Neural cell (in vitro differentiated cells): ENCODE results near the gene CMTM7. TPM values are rescaled to one million over a fixed set of nuclear protein-coding genes. Genes with fewer than 3 reads are reported as not detected.

ENCODE experiments used
- H2AFZ ChIP-seq: fragments of 200-600, 300-800 bp; sonication (generic), shearing (Covaris generic); 2 replicates; pipeline ENCODE4 v1.6.0; 2014; ENCODE audit warnings: low read depth, mild to moderate bottlenecking, antibody characterized with exemption, low read length, moderate library complexity
- H3F3A ChIP-seq: fragments of 200-600 bp; shearing (Covaris generic); 2 replicates; pipeline ENCODE4 v1.6.1; 2016; ENCODE audit warnings: mild to moderate bottlenecking, moderate library complexity, mixed read lengths, antibody characterized with exemption, low read length; ENCODE audit not compliant: insufficient read depth, poor library complexity, severe bottlenecking
- H3K27ac ChIP-seq: fragments of 200-600, 300-800 bp; sonication (generic), shearing (Covaris generic); 2 replicates; pipeline ENCODE4 v1.5.1; 2014; ENCODE audit warnings: mild to moderate bottlenecking, low read length, moderate library complexity
- H3K27me3 ChIP-seq: fragments of 300-800, 200-600 bp; sonication (generic), shearing (Covaris generic); 2 replicates; pipeline ENCODE4 v1.6.0; 2014; ENCODE audit warnings: mild to moderate bottlenecking, low read depth, low read length, moderate library complexity; ENCODE audit not compliant: insufficient read depth
- H3K36me3 ChIP-seq: fragments of 300-800, 200-600 bp; sonication (generic), shearing (Covaris generic); 2 replicates; pipeline ENCODE4 v1.5.1; 2014; ENCODE audit warnings: mild to moderate bottlenecking, antibody characterized with exemption, low read length, moderate library complexity; ENCODE audit not compliant: insufficient read depth
- H3K4me2 ChIP-seq: fragments of 300-800, 200-600 bp; sonication (generic), shearing (Covaris generic); 2 replicates; pipeline ENCODE4 v1.6.0; 2014; ENCODE audit warnings: mild to moderate bottlenecking, low read length
- H3K4me3 ChIP-seq: fragments of 300-800, 200-600 bp; sonication (generic), shearing (Covaris generic); 2 replicates; pipeline ENCODE4 v1.5.1; 2014; ENCODE audit warnings: mild to moderate bottlenecking, low read length, moderate library complexity
- H3K79me2 ChIP-seq: fragments of 200-600 bp; shearing (Covaris generic); replicated peaks from 2 replicates; pipeline ENCODE4 v1.6.0; 2014; ENCODE audit warnings: mild to moderate bottlenecking, low read length, moderate library complexity; ENCODE audit not compliant: insufficient read depth
- H3K9ac ChIP-seq: fragments of 300-800, 200-600 bp; sonication (generic), shearing (Covaris generic); 2 replicates; pipeline ENCODE4 v1.6.1; 2016; ENCODE audit warnings: mild to moderate bottlenecking, low read length, mixed read lengths
- H3K9me2 ChIP-seq: fragments of 200-600 bp; shearing (Covaris generic); 2 replicates; pipeline ENCODE4 v1.6.1; 2016; ENCODE audit warnings: mild to moderate bottlenecking, low read length, mixed read lengths; ENCODE audit not compliant: insufficient read depth
- H3K9me3 ChIP-seq: fragments of 200-600, 300-800 bp; sonication (generic), shearing (Covaris generic); 2 replicates; pipeline ENCODE4 v1.6.1; 2016; ENCODE audit warnings: mild to moderate bottlenecking, mixed run types, low read length, moderate library complexity, mixed read lengths
- H4K20me1 ChIP-seq: fragments of 200-600 bp; shearing (Covaris generic); 2 replicates; pipeline ENCODE4 v1.6.1; 2016; ENCODE audit warnings: mild to moderate bottlenecking, mixed run types; ENCODE audit not compliant: insufficient read depth
- EP300 ChIP-seq: fragments of 450-650 bp; conservative IDR thresholded peaks from 2 replicates; pipeline ENCODE4 v1.6.1; 2014; ENCODE audit warnings: antibody characterized with exemption, mild to moderate bottlenecking, moderate library complexity; ENCODE audit not compliant: poor library complexity, severe bottlenecking
- EZH2 ChIP-seq: fragments of 200-600, 300-800 bp; shearing (Covaris generic), sonication (generic); IDR thresholded peaks from 2 replicates; pipeline ENCODE4 v1.6.1; 2014; ENCODE audit warnings: antibody characterized with exemption, low read length, borderline replicate concordance, mild to moderate bottlenecking; ENCODE audit not compliant: insufficient read depth, poor library complexity, severe bottlenecking
- MXI1 ChIP-seq: fragments of 450-650 bp; conservative IDR thresholded peaks from 2 replicates; pipeline ENCODE4 v1.6.1; 2014; ENCODE audit warnings: antibody characterized with exemption, mild to moderate bottlenecking; ENCODE audit not compliant: poor library complexity, severe bottlenecking
- POLR2AphosphoS5 ChIP-seq: IDR thresholded peaks from 2 replicates; pipeline ENCODE4 v1.6.1; 2012
- RAD21 ChIP-seq: fragments of 450-650 bp; conservative IDR thresholded peaks from 2 replicates; pipeline ENCODE4 v1.6.1; 2014; ENCODE audit warnings: antibody characterized with exemption, mild to moderate bottlenecking, moderate library complexity
- SMC3 ChIP-seq: fragments of 450-650 bp; conservative IDR thresholded peaks from 2 replicates; pipeline ENCODE4 v1.6.1; 2014; ENCODE audit warnings: antibody characterized with exemption, mild to moderate bottlenecking, moderate library complexity; ENCODE audit not compliant: poor library complexity
- TAF1 ChIP-seq: IDR thresholded peaks from 2 replicates; pipeline ENCODE4 v1.6.1; 2012; ENCODE audit warnings: low read depth
- polyA plus RNA-seq: library from polyadenylated mRNA; depleted of rRNA; stranded (reverse); fragments of >200 nt; gene quantifications from 2 replicates; pipeline ENCODE4 v1.2.3, GENCODE V29; 2014
- TF ChIP-seq, protein P1 (sequence below): IDR thresholded peaks from 2 replicates; pipeline ENCODE4 v1.6.1; 2012; ENCODE audit warnings: borderline replicate concordance
- TF ChIP-seq, protein P2 (sequence below): fragments of 450-650 bp; IDR thresholded peaks from 2 replicates; pipeline ENCODE4 v1.5.1; 2014; ENCODE audit warnings: antibody characterized with exemption, mild to moderate bottlenecking, moderate library complexity; ENCODE audit not compliant: poor library complexity, severe bottlenecking

Gene CMTM7
- polyA plus RNA-seq, 1 donor from 2014 or later = 0.57 TPM

DNA sequence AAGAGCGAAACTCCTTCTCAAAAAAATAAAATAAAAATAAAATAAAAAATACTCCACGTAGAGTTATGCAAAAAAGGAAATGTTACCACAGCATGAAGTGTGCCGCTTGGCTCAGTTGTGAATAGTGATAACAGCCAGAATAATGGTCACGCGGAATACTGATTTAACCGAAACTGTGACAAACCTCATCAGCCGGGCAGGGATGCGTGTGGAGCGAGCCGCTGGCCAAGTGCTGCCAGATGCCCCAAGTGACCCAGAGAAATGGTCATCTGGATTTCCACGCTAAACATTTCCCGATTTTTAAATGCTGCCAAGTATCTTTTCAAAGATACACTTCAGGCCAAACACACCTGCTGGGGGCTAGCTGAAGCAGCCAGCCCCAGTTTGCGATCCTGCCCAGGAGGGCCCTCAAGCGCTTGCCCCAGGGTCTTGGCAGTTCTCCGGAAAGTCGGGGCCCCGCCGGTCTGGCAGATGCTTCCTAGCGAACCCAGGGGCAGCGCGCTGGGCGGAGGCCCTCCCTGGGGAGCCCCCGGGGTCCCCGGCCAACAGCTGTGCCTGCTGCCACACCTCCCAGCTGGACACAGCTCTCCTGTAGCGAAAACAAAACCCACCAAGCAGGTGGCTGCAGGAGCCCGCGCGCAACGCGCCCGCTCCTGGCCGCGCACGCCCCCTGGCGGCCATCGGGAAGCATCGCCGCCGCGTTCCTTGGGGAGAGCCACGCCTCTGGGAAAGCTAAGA is 75.8 kb downstream of the CMTM7 start (continued):
- TF ChIP-seq, protein P1, sequence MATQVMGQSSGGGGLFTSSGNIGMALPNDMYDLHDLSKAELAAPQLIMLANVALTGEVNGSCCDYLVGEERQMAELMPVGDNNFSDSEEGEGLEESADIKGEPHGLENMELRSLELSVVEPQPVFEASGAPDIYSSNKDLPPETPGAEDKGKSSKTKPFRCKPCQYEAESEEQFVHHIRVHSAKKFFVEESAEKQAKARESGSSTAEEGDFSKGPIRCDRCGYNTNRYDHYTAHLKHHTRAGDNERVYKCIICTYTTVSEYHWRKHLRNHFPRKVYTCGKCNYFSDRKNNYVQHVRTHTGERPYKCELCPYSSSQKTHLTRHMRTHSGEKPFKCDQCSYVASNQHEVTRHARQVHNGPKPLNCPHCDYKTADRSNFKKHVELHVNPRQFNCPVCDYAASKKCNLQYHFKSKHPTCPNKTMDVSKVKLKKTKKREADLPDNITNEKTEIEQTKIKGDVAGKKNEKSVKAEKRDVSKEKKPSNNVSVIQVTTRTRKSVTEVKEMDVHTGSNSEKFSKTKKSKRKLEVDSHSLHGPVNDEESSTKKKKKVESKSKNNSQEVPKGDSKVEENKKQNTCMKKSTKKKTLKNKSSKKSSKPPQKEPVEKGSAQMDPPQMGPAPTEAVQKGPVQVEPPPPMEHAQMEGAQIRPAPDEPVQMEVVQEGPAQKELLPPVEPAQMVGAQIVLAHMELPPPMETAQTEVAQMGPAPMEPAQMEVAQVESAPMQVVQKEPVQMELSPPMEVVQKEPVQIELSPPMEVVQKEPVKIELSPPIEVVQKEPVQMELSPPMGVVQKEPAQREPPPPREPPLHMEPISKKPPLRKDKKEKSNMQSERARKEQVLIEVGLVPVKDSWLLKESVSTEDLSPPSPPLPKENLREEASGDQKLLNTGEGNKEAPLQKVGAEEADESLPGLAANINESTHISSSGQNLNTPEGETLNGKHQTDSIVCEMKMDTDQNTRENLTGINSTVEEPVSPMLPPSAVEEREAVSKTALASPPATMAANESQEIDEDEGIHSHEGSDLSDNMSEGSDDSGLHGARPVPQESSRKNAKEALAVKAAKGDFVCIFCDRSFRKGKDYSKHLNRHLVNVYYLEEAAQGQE = no peak

DNA sequence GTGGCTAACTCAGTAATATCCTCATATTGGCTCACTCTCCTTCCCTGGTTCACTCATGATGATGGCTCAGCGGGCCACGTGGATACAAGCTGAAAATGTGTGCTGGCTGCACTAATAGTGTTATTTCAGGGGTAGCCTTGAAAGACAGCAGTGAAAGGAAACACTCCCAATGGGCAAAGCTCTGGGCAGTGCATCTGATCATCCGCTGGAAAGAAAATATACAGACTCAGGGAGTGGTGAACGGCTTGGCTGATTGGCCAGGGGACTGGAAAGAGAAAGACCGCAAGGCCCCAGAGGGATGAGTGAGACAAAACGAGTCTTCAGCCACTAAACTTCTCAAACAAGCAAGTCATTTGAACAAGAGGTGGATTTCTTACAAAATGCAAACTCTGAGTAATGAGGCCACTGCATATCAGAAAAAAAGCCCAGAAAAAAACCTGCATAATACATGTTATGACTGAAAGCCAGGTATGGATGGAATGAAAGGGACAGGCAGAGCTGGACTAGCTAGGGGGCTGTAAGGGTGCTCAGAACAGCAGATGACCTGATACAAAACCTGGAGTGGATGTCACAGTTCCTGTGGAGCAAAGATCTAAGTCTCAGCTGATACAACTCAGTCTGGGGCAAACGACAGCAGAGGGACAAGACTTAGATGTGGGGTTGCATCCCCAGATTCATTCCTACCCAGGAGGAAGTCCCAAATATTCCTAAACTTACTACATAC is 77.7 kb downstream of the CMTM7 start:
- H3K9ac ChIP-seq = no peak overlapping the region
- no peaks in the 10 kb centered on the region for H3K36me3 ChIP-seq
- no peak overlapping the region for H3K4me2 ChIP-seq

More for the DNA sequence above, 77.7 kb downstream of the CMTM7 start:
- Histone ChIP-seq H4K20me1 (no peaks in the 10 kb centered on the region), H2AFZ (no peak overlapping the region), H3K4me3 (no peak overlapping the region), H3K79me2 (no peaks in the 10 kb centered on the region), H3K9me3 (no peaks in the 10 kb centered on the region), H3K9me2 (no peaks in the 10 kb centered on the region), H3F3A (no peaks in the 10 kb centered on the region), H3K27me3 (no peaks in the 10 kb centered on the region), H3K27ac (no peak overlapping the region)
- no peak for TF ChIP-seq EZH2
- no peak for TF ChIP-seq MXI1
- TF ChIP-seq RAD21 = no peak
- TF ChIP-seq, protein P1 = no peak
- no peak for TF ChIP-seq POLR2AphosphoS5
- TF ChIP-seq, protein P2, sequence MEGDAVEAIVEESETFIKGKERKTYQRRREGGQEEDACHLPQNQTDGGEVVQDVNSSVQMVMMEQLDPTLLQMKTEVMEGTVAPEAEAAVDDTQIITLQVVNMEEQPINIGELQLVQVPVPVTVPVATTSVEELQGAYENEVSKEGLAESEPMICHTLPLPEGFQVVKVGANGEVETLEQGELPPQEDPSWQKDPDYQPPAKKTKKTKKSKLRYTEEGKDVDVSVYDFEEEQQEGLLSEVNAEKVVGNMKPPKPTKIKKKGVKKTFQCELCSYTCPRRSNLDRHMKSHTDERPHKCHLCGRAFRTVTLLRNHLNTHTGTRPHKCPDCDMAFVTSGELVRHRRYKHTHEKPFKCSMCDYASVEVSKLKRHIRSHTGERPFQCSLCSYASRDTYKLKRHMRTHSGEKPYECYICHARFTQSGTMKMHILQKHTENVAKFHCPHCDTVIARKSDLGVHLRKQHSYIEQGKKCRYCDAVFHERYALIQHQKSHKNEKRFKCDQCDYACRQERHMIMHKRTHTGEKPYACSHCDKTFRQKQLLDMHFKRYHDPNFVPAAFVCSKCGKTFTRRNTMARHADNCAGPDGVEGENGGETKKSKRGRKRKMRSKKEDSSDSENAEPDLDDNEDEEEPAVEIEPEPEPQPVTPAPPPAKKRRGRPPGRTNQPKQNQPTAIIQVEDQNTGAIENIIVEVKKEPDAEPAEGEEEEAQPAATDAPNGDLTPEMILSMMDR = no peak
- no peak for TF ChIP-seq EP300
- no peak for TF ChIP-seq SMC3
- TF ChIP-seq TAF1 = no peak
